ENCODE results near the gene COL18A1.

DNA sequence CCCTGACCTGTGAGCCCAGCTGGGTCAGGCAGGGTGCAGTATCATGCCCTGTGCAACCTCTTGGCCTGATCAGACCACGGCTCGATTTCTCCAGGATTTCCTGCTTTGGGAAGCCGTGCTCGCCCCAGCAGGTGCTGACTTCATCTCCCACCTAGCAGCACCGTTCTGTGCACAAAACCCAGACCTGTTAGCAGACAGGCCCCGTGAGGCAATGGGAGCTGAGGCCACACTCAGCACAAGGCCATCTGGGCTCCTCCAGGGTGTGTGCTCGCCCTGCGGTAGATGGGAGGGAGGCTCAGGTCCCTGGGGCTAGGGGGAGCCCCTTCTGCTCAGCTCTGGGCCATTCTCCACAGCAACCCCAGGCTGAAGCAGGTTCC lies 107.6 kb downstream of the COL18A1 start:
- TF ChIP-seq, protein P1, sequence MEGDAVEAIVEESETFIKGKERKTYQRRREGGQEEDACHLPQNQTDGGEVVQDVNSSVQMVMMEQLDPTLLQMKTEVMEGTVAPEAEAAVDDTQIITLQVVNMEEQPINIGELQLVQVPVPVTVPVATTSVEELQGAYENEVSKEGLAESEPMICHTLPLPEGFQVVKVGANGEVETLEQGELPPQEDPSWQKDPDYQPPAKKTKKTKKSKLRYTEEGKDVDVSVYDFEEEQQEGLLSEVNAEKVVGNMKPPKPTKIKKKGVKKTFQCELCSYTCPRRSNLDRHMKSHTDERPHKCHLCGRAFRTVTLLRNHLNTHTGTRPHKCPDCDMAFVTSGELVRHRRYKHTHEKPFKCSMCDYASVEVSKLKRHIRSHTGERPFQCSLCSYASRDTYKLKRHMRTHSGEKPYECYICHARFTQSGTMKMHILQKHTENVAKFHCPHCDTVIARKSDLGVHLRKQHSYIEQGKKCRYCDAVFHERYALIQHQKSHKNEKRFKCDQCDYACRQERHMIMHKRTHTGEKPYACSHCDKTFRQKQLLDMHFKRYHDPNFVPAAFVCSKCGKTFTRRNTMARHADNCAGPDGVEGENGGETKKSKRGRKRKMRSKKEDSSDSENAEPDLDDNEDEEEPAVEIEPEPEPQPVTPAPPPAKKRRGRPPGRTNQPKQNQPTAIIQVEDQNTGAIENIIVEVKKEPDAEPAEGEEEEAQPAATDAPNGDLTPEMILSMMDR (IDR thresholded peaks at IDR 0.05) = no peak
- no peak for TF ChIP-seq POLR2A (IDR thresholded peaks at IDR 0.05)
